GM18867 (cell line): ENCODE measurements around the gene THOC5.
"Not testable (repeated sequence)": the region's sequence is repeated elsewhere in the genome, so short reads cannot be mapped to it uniquely, and the experiment has no call there.

Experiments
- ATAC-seq: cut with Tn5 transposase; IDR thresholded peaks from one replicate; pipeline ENCODE4 v1.9.1; 2021; ENCODE audit warnings: mild to moderate bottlenecking, moderate library complexity; ENCODE audit not compliant: unreplicated experiment

Gene THOC5

DNA sequence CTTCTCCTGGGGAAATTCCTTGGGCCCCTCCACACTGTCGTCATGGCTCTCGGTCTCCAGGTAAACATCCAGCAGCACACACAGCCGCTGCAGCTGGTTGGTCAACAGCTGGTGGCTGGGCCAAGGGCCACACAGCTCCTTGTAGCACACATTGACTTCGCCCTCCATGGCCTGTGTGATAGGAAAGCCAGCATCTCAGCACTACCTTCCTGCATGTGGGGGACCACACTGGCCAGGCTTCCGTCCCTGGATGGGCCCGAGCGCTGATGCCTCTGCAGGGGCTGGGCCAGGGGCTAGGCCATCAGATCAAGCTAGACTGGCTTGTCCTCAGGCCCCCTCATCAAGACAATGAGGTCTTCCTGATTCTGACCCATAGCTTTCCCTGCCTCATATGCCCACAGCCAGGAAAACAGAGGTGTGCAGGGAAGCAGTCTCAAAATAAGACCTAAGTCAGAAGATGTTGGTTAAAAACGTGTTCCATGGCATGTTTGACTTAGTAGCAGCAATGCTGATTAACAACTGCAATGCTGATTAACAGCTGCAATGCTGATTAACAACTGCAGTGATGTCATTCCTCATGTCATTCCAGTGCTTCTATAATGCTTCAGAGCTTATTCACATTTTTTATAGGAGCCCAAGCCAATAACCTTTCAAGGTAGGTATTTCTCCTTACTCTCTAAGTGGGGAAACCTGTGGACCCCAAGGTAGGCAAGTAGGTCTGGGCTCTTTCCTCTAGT lies 42.3 kb downstream of the THOC5 start:
- ATAC-seq = no peak

DNA sequence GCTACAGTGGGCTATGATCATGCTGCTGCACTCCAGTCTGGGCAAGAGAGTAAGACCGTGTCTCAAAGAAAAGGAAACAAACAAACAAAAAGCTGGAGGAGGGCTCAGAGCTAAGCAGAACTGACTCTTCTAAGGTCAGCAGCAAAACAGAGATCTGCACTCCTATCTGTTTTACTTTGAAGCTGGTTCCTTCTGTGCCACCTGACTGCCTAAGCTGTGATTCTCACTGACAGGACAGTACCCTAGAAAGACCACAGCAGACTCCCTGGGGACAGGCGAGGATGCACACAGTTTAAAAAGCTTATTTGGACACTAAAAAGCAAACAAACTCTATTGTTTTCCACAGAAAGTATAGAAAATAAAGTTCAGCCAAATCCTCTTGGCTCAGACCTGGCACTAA lies 43.0 kb downstream of the THOC5 start:
- ATAC-seq = no peak

DNA sequence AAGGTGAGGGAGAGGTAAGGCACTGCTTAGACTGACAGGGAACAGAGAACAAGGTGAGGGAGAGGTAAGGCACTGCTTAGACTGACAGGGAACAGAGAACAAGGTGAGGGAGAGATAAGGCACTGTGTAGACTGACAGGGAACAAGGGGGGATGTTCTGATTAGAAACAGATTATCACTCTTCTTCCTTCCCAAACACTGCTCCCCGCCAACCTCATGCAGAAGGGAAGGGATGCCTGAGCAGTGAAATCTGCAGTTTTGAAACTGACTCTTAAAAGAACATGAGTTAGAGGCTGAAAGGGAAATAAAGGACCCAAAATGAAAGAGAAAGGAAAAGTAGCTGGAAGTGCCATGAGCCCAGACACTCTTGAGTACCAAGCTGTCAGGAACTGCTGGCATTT lies 43.7 kb downstream of the THOC5 start:
- ATAC-seq = no peak

DNA sequence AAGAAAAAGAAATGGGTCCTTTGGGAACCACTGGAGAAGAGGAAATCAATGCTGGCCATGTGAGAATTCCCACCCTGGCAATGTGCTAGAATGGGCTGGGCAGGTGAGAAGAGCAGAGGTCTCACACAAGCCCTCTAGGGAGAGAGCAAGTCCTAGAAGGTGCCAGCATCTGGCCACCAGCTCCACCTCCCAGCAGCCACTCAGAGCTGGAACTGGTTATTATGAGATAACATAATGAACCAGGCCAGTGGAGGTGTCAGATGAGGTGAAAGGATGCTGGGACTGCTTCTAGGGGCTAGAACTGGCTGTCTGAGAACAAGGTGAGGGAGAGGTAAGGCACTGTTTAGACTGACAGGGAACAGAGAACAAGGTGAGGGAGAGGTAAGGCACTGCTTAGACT lies 44.3 kb downstream of the THOC5 start:
- ATAC-seq = no peak

DNA sequence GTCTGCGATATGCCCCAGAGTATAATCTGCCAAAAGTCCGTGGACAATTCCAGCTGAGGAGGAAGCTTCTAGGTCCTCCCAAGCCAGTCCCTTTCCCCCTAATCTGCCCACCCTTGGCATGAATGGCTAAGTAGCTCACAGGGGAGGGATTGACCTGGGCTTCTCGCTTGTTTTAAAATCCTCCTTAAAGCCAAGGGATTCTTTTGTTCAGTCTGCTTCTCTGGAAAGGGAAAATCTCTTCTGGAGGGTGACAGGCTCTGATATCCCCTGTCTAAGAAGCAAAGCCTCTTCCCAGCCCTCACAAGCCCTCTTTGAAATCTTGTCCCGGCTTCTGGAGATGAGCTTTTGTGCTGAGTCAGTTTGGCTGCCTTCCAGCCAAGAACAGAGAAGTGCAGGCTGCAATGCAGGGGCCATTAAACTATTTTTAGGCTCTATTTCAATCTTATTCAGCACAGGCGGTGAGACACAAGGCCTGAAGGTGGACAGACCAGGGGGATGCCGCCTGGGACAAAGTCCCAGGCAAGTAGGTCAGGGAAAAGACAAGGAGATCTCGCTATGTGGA lies 49.7 kb downstream of the THOC5 start:
- no peak for ATAC-seq

DNA sequence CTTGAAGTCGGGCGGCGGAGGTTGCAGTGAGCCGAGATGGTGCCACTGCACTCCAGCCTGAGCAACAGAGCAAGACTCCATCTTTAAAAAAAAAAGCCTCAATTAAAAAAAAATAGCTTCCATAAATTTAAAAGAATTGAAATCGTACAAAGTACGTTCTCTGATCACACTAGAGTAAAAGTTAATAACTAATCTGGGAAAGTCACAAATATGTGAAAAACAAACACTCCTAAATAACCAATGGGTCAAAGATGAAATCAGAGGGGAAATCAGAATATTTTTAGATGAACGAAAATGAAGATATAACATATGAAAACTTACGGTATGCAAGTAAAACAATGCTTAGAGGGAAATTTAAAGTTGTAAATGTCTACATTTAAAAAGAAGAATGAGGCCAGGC lies 53.7 kb downstream of the THOC5 start:
- ATAC-seq = no peak

DNA sequence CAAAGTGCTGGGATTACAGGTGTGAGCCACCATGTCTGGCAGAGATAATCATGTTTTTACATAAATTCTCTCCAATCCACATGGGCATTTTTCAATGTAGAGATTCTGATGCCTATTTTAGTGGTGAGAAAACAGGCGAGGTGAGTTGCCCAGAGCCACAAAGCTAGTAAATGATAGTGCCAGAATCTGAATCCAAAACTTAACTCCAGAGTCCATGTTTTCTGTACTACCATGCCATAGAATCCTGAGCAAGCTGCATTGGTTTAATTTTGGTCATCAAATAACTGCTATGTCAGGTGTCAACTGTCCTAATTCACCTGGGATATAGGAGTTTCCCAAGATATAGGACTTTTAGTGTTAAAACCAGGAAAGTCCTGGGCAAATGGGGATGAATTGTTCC lies 59.9 kb downstream of the THOC5 start:
- ATAC-seq = no peak

DNA sequence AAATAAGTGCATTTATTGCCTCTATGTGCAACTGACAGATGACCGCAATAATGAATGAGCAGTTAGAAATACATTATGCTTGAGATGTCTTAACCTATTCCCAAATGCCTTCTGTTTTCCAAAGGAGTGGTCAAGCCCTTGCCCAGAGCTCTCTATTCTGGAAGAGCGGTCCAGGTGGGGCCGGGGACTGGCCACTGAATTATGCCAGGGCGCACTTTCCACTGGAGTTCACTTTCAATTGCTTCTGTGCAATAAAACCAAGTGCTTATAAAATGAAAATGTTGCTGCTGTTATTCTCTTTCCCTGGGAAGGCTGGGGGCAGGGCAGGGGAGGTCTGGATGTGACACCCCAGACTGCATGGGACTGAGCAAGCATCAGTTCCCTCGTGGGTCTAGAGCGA lies 62.5 kb downstream of the THOC5 start:
- ATAC-seq = no peak

DNA sequence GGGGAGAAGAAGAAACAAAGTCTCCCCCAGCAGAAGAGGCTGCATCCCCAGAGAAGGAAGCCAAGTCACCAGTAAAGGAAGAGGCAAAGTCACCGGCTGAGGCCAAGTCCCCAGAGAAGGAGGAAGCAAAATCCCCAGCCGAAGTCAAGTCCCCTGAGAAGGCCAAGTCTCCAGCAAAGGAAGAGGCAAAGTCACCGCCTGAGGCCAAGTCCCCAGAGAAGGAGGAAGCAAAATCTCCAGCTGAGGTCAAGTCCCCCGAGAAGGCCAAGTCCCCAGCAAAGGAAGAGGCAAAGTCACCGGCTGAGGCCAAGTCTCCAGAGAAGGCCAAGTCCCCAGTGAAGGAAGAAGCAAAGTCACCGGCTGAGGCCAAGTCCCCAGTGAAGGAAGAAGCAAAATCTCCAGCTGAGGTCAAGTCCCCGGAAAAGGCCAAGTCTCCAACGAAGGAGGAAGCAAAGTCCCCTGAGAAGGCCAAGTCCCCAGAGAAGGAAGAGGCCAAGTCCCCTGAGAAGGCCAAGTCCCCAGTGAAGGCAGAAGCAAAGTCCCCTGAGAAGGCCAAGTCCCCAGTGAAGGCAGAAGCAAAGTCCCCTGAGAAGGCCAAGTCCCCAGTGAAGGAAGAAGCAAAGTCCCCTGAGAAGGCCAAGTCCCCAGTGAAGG lies 64.3 kb downstream of the THOC5 start:
- not testable (repeated sequence) for ATAC-seq

DNA sequence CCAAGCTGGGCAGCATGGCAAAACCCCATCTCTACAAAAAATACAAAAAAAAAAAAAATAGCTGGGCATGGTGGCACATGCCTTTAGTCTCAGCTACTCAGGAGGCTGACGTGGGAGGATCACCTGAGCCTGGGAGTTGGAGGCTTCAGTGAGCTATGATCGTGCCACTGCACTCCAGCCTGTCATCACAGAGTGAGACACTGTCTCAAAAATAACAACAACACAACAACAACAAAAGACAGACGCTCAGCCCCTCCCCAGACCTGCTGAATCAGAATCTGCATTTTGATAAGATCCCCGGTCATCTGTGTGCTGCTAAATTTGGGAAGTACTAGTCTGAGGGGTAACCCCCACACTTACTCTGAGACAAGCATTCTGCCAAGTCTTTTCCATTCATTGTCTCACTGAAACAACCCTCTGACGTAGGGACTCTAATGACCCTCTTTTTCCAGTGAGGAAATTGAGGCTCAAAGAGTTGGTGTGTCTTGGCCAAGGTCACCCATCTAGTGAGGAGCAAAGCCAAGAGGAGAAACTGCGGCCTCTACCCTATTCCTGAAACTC lies 66.1 kb downstream of the THOC5 start:
- no peak for ATAC-seq

DNA sequence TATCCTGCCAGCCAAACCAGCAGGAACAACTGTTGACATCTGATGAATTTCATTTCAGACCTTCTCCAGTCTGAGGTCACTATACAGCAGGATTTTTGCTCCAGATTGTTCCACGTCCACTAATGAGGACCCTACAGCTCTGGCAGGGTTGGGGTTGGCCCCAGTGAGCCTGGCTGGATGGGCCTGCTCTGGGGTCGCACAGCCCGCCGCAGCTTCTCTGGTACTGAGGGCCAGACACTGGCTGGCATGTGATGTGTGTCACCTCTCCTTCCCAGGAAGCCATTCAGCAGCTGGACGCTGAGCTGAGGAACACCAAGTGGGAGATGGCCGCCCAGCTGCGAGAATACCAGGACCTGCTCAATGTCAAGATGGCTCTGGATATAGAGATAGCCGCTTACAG lies 68.1 kb downstream of the THOC5 start:
- ATAC-seq = no peak

DNA sequence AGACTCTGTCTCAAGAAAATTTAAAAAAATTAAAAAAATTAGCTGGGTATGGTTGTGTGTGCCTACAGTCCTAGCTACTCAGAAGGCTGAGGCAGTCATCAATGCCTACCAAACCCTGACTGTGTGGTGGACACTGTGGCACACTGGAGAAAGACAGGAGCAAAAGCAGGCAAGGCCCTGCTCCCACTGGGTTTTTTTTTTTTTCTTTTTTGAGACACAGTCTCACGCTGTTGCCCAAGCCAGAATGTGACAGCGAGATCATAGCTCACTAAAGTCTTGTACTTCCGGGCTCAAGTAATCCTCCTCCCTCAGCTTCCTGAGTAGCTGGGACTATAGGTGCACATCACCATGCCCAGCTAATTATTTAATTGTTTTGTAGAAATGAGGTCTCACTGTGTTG lies 68.9 kb downstream of the THOC5 start:
- no peak for ATAC-seq

DNA sequence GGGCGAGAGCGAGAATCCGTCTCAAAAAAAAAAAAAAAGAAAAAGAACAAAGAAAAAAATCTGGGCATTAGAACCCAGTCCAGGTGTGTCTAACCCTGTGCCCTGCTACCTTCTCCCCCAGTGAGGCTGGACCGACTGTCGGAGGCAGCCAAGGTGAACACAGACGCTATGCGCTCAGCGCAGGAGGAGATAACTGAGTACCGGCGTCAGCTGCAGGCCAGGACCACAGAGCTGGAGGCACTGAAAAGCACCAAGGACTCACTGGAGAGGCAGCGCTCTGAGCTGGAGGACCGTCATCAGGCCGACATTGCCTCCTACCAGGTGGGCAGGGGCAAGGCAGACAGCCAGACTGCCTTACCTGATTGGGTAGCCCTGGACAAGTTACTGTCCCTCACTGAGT lies 70.3 kb downstream of the THOC5 start:
- ATAC-seq = no peak

DNA sequence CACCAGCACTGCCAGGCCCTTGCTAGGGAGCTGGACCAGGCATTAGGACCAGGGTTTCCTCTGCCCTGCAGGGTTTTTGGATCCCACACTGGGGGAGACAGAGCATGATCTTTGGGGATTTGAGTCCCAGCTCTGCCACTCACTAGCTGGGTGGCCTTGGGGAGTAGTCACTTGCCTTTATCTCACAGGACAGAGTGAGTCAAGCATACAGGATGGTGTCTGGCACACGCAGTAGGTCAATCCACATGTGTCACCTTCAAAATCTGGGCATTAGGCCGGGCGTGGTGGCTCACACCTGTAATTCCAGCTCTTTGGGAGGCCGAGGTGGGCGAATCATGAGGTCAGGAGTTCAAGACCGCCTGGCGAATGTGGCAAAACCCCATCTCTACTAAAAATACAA lies 70.8 kb downstream of the THOC5 start:
- no peak for ATAC-seq

DNA sequence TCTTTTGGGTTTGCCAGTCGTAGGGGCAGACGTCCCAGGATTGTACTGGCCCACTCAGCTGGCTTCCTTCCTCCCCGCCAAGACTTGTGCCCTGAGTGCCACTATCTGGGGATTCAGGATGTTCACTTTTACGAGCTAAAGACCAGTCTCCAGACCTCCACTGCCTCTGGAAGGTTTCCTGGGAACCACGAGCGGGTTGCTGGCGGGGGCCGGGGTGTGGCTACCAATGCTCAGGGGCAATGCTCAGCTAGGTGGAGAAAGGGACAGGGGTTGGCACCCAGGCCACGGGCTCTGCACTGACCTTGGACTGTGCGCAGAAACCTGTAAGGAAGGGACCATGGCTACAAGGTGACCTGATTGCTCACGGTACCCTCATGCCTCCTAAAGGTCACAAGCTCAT lies 71.3 kb downstream of the THOC5 start:
- ATAC-seq = no peak

DNA sequence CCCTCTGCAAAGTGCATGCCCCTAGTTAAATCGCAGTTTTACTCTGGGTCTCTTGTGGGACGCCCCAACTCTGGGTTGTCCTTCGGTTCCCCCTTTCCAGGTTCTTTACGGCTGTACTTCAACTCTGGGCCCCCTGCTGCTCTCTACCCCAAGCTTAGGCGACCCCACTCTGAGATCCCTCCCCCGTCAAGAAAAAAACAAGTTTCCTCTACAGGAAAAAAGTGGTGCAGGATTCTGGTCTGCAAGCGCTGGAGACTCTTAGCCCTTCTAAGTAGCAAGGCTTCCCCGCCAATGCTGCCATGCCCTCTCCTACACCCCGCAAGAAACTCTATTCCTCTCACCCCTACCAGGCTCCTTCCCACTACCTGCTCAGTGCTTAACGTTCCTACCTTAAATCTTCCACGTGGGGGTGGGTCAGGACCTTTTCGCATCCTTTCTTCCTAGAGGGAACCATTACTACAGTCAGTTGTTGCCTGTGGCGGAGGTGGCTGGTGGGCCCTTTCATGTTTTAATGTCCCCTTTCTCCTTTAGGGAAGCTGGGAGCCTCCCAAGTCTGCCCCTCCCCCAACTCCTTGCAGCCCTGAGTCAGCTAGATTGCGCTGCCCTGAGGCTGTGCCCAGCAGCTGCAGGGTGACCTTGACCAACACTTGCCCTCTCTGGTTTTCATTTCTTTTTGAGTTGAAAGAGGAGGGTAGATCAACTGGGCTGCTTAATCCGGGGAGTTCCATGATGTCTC lies 72.1 kb downstream of the THOC5 start:
- ATAC-seq = no peak

DNA sequence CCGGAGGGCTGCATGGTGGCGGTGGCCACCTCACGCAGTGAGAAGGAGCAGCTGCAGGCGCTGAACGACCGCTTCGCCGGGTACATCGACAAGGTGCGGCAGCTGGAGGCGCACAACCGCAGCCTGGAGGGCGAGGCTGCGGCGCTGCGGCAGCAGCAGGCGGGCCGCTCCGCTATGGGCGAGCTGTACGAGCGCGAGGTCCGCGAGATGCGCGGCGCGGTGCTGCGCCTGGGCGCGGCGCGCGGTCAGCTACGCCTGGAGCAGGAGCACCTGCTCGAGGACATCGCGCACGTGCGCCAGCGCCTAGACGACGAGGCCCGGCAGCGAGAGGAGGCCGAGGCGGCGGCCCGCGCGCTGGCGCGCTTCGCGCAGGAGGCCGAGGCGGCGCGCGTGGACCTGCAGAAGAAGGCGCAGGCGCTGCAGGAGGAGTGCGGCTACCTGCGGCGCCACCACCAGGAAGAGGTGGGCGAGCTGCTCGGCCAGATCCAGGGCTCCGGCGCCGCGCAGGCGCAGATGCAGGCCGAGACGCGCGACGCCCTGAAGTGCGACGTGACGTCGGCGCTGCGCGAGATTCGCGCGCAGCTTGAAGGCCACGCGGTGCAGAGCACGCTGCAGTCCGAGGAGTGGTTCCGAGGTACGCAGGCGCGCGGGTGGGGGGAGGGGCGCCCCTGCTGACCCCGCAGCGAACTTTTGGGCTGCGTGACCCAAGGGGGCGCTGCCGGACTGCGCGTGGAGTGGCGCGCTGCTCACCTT lies 72.9 kb downstream of the THOC5 start:
- no peak for ATAC-seq

DNA sequence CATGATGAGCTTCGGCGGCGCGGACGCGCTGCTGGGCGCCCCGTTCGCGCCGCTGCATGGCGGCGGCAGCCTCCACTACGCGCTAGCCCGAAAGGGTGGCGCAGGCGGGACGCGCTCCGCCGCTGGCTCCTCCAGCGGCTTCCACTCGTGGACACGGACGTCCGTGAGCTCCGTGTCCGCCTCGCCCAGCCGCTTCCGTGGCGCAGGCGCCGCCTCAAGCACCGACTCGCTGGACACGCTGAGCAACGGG lies 73.4 kb downstream of the THOC5 start:
- no peak for ATAC-seq

DNA sequence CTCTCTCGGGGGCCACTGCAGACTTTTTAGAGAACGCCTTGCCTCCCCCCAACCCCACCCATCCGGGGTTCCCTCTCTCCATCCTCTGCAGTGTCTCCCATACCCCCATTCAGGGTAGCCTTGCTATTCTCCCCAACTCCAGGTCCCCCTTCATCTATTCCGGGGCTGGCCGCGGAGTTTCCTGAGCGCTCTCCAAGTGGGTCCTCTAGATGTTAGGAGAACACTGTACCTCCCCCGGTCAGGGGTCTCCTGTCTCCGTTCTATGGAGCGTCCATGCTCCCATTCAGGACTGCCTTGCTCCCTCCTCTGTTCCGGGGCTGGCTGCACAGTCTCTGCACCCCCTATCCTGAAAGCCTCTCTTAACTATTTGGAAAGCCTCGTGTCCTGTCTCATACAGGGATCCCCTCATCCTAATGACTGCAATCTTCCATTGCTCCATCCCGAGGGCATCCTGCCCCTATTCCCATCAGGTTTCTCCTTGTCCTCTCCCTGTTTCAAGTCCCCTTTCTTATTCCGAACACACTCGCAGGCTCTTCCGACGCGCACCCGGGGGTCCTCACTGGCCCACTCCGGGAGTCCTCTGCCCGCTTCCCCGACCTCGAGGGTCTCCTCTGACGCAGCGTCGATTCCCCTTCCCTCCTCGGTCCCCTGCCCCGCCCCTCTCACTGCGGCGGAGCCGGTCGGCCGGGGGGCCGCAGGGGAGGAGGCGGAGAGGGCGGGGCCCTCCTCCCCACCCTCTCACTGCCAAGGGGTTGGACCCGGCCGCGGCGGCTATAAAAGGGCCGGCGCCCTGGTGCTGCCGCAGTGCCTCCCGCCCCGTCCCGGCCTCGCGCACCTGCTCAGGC lies 73.9 kb downstream of the THOC5 start, which contains the start of gene NEFH:
TSS of gene NEFH (plus strand) at position 802 of the 845 bp plus-strand sequence. CDS start 45 bp downstream, outside the sequence.
- ATAC-seq = no peak
